ENCODE data around the gene SOX4.

The SOX4 gene

DNA sequence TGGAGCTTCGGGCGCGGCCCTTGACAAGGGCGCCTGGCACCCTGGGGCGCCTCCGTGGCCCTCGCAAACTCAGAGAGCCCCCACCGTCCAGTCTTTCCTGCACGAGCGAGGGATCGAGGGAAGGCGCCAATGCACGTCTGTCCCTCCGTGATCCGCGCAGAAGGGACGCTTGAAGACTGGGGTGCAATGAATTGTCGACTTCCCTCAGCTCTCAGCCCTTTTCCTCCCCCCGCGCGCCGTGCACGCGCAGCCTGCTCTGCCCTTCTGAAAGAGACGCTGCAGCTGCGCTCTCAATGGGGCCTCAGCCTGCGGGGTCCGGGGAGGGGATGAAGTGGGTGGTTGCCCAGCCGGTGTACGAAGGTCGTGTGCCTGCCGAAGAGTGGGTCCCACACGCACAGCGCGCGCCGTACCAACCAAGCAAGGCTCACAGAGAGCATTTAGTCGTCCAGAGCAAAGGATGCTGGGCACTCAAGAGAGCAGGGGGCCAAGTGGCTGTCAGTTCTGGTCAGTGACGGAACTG lies 5.5 kb upstream of the SOX4 start:
- peak; percentile 81 for DNase-seq (ENCODE audit: low read depth)
- peak overlapping the region; percentile 88 for H3K4me3 ChIP-seq (ENCODE audit: low read depth, low read length)
- TF ChIP-seq, protein P1, sequence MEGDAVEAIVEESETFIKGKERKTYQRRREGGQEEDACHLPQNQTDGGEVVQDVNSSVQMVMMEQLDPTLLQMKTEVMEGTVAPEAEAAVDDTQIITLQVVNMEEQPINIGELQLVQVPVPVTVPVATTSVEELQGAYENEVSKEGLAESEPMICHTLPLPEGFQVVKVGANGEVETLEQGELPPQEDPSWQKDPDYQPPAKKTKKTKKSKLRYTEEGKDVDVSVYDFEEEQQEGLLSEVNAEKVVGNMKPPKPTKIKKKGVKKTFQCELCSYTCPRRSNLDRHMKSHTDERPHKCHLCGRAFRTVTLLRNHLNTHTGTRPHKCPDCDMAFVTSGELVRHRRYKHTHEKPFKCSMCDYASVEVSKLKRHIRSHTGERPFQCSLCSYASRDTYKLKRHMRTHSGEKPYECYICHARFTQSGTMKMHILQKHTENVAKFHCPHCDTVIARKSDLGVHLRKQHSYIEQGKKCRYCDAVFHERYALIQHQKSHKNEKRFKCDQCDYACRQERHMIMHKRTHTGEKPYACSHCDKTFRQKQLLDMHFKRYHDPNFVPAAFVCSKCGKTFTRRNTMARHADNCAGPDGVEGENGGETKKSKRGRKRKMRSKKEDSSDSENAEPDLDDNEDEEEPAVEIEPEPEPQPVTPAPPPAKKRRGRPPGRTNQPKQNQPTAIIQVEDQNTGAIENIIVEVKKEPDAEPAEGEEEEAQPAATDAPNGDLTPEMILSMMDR (IDR thresholded peaks at IDR 0.05; ENCODE audit: insufficient read depth, low read depth, low read length, missing control alignments): no peak

DNA sequence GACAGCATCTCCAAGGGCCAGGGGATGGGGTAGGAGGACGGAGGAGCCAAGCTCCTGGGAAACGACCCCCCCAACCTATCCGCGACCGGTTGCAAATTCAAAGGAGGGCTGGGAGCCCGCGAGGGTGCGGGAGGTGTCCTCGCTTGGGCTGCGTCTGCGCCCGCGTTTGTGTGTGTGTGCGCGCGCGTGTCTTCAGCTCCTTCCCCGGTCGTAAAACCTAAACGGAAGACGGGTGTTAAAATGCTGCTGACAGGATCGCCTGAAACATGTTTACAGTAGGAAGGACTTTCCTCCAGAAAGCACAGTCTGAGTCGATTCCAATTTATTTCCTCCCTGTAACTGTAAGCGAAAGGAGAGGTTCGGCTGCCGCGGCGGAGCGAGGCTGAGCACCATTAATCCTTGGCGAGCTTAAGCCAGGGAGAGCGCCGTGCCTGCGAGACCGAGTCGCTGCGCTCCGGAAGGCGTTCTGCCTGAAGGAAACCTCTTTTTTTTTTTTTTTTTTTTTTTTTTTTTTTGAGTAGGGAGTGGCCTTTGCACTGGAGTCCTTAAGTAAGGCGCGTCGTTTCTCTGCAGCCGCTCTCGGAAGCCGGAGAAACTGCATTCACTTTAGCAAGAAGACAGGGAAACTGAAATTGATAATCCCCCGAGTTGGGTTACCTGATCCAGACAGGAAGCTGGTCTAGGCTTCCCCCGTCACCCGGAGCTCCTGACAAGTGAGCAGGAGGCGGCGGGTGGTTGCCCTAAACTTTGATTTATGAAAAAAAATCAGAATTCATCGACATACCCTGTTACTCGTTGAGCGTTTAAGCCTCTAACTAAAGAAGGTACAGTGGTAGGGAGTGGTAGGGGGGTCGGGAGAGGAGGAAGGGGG lies 4.8 kb upstream of the SOX4 start:
- peak; percentile 91 for DNase-seq (ENCODE audit: low read depth)
- TF ChIP-seq, protein P1 (IDR thresholded peaks at IDR 0.05; ENCODE audit: insufficient read depth, low read depth, low read length, missing control alignments): no peak
- peak overlapping the region; percentile 88 for H3K4me3 ChIP-seq (ENCODE audit: low read depth, low read length)

DNA sequence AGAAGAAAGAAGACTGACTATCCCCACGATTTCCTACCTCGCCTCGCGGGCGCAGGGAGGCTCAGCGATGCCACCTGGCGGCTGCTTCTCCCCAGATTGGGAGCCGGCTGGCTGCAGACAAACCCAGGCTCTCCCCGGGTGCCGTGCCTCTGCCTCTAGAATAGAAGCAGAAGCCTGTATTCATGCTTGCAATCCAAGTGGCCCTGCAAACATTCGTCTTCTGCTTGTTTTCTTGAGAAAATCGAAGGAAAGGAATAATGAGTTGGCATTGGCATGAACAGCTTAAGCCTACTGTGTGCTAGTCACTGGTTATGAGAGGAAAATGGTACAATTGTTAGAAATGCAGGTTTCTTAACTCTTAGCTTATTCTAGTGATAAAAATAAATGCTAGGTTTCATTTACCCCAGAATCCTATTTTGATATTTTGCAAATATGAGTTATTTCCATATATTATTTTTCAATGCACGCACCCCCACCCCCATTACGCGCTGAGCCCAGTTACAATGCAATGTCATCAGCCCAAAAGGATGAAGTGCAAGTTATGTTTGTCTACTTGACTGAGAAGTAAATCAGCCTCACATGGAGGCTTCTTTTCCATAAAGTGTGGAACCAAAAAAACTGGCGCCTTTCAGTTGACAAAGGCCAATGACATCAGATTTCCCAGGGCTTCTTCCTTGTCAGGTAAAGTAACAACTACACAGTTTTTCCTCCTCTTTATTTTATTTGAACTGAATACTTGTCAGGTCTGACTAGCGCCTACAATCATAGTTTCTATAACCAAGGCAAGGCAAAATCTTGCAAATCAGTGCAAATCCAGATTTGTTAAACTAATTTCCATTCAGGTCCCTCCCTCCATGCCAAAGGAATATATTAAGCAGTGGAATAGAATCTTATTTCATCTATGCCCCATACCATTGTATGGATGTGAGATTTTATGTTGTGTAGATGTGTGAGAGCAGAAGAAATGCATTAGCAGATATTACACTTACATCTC lies 3.9 kb upstream of the SOX4 start:
- peak; percentile 90 for DNase-seq (ENCODE audit: low read depth)

DNA sequence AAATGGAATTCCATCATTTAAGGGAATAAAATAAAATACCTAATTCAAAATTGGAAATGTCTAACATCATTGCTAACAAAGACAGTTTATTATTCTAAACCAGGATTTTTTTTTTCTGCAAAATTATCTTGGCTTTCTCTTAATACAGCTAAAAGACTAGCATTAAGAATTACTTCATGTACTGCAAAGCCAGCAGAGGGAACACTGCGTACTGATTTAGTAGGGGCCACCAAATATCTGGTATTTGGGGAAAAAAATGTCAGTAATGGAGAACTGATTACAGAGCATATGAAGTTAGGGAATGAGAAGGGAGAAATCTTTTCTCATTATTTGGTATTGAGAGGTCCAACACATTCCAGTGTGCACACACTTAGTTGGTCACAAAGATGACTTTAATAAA lies 3.2 kb upstream of the SOX4 start:
- TF ChIP-seq, protein P1 (IDR thresholded peaks at IDR 0.05; ENCODE audit: insufficient read depth, low read depth, low read length, missing control alignments): no peak
- DNase-seq (ENCODE audit: low read depth): no peak

More for the DNA sequence above, 3.9 kb upstream of the SOX4 start:
- TF ChIP-seq, protein P1 (IDR thresholded peaks at IDR 0.05; ENCODE audit: insufficient read depth, low read depth, low read length, missing control alignments): peak; percentile 93
- H3K4me3 ChIP-seq (ENCODE audit: low read depth, low read length): peak overlapping the region; percentile 88

DNA sequence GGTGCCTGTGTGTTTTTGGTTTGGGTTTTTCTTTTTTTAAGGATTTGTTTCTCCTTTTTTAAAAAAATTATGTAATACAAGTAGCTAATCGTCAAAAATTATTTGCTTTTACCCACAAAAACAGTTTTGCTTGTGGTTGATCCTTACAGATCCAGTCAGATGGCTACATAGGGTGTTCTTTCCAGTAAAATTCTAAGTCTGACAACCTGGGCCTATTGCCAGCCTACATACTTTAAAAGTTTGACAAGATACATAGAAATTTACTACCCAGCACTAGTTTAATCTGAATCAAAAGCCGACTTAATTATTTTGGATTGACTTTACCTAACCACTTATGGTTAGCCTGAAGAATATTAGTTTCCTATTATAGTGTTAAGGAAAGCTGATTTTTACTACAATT lies 2.1 kb upstream of the SOX4 start:
- TF ChIP-seq, protein P1 (IDR thresholded peaks at IDR 0.05; ENCODE audit: insufficient read depth, low read depth, low read length, missing control alignments): no peak
- no peak overlapping the region for H3K4me3 ChIP-seq (ENCODE audit: low read depth, low read length)
- no peak for DNase-seq (ENCODE audit: low read depth)

More for the DNA sequence above, 3.2 kb upstream of the SOX4 start:
- no peak overlapping the region for H3K4me3 ChIP-seq (ENCODE audit: low read depth, low read length)

DNA sequence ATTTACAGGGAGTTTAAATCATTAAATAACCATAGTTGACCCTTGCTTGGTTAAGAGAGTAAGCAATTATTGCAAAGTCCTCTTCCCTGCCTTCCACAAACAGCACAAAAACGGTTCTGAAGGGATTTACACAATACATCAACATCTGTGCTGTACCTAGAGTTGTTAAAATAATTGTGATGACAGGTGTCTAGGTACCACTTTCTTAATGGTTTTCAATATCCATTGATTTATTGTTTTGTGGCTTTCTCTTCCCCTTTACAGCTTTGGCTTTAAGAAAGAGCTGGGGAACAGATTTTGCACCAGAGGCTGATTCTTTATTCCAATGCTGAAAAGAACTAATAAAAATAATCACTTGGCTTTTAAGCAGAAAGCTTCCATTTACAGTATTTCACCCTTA lies 598 bp upstream of the SOX4 start:
- TF ChIP-seq, protein P1 (IDR thresholded peaks at IDR 0.05; ENCODE audit: insufficient read depth, low read depth, low read length, missing control alignments): no peak
- no peak for DNase-seq (ENCODE audit: low read depth)
- H3K4me3 ChIP-seq (ENCODE audit: low read depth, low read length): peak overlapping the region; percentile 80

All from GM12865 (cell line).